ENCODE data around the gene TRMT11.

DNA sequence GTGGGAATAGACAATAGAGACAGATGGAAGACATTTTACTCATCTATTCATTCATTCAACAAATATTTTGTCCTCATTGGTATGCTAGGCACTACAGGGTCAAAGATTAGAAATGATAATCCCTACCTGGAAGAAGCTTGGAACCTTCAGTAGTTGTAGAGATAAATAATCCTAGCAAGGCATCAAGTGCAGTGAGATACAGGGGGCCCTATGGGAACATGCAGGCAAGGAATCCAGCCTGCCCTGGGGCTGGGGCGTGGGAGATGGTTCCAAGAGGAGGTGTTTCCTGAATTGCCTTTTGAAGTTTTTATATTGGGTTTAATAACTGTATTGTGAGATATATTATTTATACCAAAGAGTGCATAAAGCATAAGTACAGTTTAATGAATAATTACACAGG is 64.5 kb downstream of the TRMT11 start:
- TF ChIP-seq, protein P1, sequence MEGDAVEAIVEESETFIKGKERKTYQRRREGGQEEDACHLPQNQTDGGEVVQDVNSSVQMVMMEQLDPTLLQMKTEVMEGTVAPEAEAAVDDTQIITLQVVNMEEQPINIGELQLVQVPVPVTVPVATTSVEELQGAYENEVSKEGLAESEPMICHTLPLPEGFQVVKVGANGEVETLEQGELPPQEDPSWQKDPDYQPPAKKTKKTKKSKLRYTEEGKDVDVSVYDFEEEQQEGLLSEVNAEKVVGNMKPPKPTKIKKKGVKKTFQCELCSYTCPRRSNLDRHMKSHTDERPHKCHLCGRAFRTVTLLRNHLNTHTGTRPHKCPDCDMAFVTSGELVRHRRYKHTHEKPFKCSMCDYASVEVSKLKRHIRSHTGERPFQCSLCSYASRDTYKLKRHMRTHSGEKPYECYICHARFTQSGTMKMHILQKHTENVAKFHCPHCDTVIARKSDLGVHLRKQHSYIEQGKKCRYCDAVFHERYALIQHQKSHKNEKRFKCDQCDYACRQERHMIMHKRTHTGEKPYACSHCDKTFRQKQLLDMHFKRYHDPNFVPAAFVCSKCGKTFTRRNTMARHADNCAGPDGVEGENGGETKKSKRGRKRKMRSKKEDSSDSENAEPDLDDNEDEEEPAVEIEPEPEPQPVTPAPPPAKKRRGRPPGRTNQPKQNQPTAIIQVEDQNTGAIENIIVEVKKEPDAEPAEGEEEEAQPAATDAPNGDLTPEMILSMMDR (IDR thresholded peaks at IDR 0.05), result no peak
- TF ChIP-seq POLR2A (IDR thresholded peaks at IDR 0.05), result no peak
- TF ChIP-seq POLR2AphosphoS5 (IDR thresholded peaks at IDR 0.05), result no peak
- no peak for TF ChIP-seq EP300 (IDR thresholded peaks at IDR 0.05; ENCODE audit: low read depth)

All from transverse colon (tissue), 4 donors.